Activated naive CD4-positive, alpha-beta T cell treated with anti-CD3 and anti-CD28 coated beads for 36 hours (primary cell): ENCODE results near the gene ITCH. TPM values are rescaled to one million over a fixed set of nuclear protein-coding genes. Genes with fewer than 3 reads are reported as not detected.

Experiments
- CTCF ChIA-PET: fragments of 350-600 bp; sonication (Branson Sonifier 250); formaldehyde crosslinking; loops from one replicate; lab custom pipeline; 2021; ENCODE audit warnings: antibody characterized with exemption; lab: Charles Lee
- DNase-seq: peaks from one replicate; pipeline ENCODE4 v3.0.0-alpha.2; 2020
- H3K27ac Mint-ChIP-seq: one replicate; pipeline ENCODE4 v1.8.0; 2021; ENCODE audit warnings: mild to moderate bottlenecking, mixed read lengths
- H3K27me3 Mint-ChIP-seq: one replicate; pipeline ENCODE4 v1.8.0; 2021; ENCODE audit warnings: low read depth, mixed read lengths
- H3K36me3 Mint-ChIP-seq: one replicate; pipeline ENCODE4 v1.8.0; 2021; ENCODE audit warnings: low read depth, mixed read lengths
- H3K4me1 Mint-ChIP-seq: one replicate; pipeline ENCODE4 v1.8.0; 2021; ENCODE audit warnings: low read depth, mixed read lengths
- H3K4me3 Mint-ChIP-seq: one replicate; pipeline ENCODE4 v1.8.0; 2021; ENCODE audit warnings: mild to moderate bottlenecking, moderate library complexity, mixed read lengths
- H3K9me3 Mint-ChIP-seq: one replicate; pipeline ENCODE4 v1.8.0; 2021; ENCODE audit warnings: mixed read lengths
- intact Hi-C: fragments of 100-400 bp; cut with micrococcal nuclease; formaldehyde crosslinking; loops from one replicate; pipeline ENCODE4 v1.15.1; 2023
- total RNA-seq, 2 experiments: library from RNA; stranded (reverse); gene quantifications; one replicate each; pipeline ENCODE4 v1.2.3, GENCODE V29; 2021

ITCH gene
- total RNA-seq, 2 experiments from 2014 or later: 35.3 to 40.0 TPM

DNA sequence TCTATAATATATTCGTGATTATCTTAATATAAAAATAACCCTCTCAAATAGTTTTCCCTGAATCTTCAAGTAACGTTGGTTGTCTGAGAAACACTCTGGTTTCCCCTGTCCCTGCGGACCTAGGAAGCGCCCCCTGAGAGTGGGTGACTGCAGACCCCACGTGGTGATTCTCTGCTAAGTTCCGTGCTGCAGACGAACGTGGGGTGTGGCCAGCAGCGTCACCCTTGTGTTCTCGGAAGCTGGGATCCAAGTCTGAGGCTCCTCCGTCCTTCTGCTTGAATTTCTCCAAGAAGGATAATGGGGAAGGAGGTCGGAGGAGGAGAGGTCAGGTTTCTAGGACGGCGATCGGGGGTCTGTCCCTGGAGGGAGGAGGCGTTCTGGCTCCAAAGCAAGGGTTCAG lies 178.8 kb downstream of the ITCH start:
- CTCF ChIA-PET: interaction anchor here (0.6 kb wide), 1 partner anchor 139 kb away, joined by 5 read pairs; no protein-coding TSS in a partner anchor
- peaks cover 22% of the 10 kb centered on the region for H3K4me1 Mint-ChIP-seq
- H3K9me3 Mint-ChIP-seq: no peaks in the 10 kb centered on the region
- intact Hi-C loops: loop anchor here (5.0 kb wide), 1 partner anchor 280 kb away; no protein-coding TSS in a partner anchor
- no peak overlapping the region for H3K4me3 Mint-ChIP-seq
- H3K27me3 Mint-ChIP-seq: no peaks in the 10 kb centered on the region
- no peak for DNase-seq
- peaks cover 13% of the 10 kb centered on the region for H3K36me3 Mint-ChIP-seq
- peak overlapping the region; percentile 73 for H3K27ac Mint-ChIP-seq

GRCh38 chr20:34542439-34542838 lies 179.4 kb downstream of the ITCH start:
- Mint-ChIP-seq H3K4me1 (peaks cover 22% of the 10 kb centered on the region), H3K27ac (no peak overlapping the region), H3K9me3 (no peaks in the 10 kb centered on the region), H3K36me3 (peaks cover 11% of the 10 kb centered on the region), H3K27me3 (no peaks in the 10 kb centered on the region), H3K4me3 (no peak overlapping the region)
- intact Hi-C loops: loop anchor here (5.0 kb wide), 1 partner anchor 280 kb away; no protein-coding TSS in a partner anchor
- DNase-seq: no peak
- CTCF ChIA-PET: interaction anchor here (0.6 to 0.9 kb wide), 2 partner anchors 140 to 163 kb away, joined by 3 to 5 read pairs; no protein-coding TSS in a partner anchor

GRCh38 chr20:34543463-34544056 lies 180.5 kb downstream of the ITCH start:
- Mint-ChIP-seq H3K27me3 (no peaks in the 10 kb centered on the region), H3K9me3 (no peaks in the 10 kb centered on the region), H3K27ac (no peak overlapping the region), H3K4me1 (peaks cover 22% of the 10 kb centered on the region), H3K36me3 (peaks cover 11% of the 10 kb centered on the region), H3K4me3 (no peak overlapping the region)
- DNase-seq: no peak
- intact Hi-C loops: loop anchor here (2.0 to 5.0 kb wide), 2 partner anchors 15 to 279 kb away; partner anchors contain the start of gene MAP1LC3A
- CTCF ChIA-PET: interaction anchor here (0.6 to 1.4 kb wide), 4 partner anchors 18 to 162 kb away, joined by 3 to 4 read pairs (median 3); no protein-coding TSS in a partner anchor

- Mint-ChIP-seq H3K4me1 (peaks cover 22% of the 10 kb centered on the region), H3K27me3 (no peaks in the 10 kb centered on the region), H3K36me3 (peaks cover 11% of the 10 kb centered on the region), H3K27ac (no peak overlapping the region), H3K9me3 (no peaks in the 10 kb centered on the region), H3K4me3 (peak overlapping the region; percentile 41)
- DNase-seq: peak; percentile 51
- intact Hi-C loops: loop anchor here (2.0 to 5.0 kb wide), 2 partner anchors 15 to 278 kb away; partner anchors contain the start of gene MAP1LC3A
- CTCF ChIA-PET: interaction anchor here (0.6 to 1.4 kb wide), 7 partner anchors 14 to 225 kb away, joined by 3 to 5 read pairs (median 3); partner anchors contain the start of gene DYNLRB1
Observed at GRCh38 chr20:34544109-34544796, 181.2 kb downstream of the ITCH start.

DNA sequence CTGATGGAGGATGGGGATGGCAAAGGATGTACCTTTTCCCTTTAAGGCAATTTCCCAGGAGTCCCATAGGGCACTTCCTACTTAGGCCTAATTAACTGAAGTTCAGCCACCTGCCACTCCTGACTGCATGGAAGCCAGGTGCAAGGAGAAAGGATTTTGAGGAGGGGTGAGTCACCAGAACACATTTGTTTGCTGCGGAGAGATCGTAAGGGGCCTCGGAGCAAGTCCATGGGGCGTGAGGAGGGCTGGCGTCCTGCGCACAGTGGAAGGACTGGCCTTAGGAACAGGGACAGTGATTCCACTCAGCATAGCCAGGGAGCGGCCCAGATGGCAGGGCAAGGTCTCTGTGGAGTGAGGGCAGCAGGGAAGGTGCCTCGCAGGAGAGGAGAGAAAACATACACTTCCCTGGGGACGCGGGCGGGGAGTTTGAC lies 183.7 kb downstream of the ITCH start:
- no peaks in the 10 kb centered on the region for H3K27me3 Mint-ChIP-seq
- no peak overlapping the region for H3K4me3 Mint-ChIP-seq
- intact Hi-C loops: no loop called here
- DNase-seq: no peak
- peaks cover 15% of the 10 kb centered on the region for H3K4me1 Mint-ChIP-seq
- no peaks in the 10 kb centered on the region for H3K36me3 Mint-ChIP-seq
- CTCF ChIA-PET: no interaction called here
- no peaks in the 10 kb centered on the region for H3K9me3 Mint-ChIP-seq
- H3K27ac Mint-ChIP-seq: peak overlapping the region; percentile 8

DNA sequence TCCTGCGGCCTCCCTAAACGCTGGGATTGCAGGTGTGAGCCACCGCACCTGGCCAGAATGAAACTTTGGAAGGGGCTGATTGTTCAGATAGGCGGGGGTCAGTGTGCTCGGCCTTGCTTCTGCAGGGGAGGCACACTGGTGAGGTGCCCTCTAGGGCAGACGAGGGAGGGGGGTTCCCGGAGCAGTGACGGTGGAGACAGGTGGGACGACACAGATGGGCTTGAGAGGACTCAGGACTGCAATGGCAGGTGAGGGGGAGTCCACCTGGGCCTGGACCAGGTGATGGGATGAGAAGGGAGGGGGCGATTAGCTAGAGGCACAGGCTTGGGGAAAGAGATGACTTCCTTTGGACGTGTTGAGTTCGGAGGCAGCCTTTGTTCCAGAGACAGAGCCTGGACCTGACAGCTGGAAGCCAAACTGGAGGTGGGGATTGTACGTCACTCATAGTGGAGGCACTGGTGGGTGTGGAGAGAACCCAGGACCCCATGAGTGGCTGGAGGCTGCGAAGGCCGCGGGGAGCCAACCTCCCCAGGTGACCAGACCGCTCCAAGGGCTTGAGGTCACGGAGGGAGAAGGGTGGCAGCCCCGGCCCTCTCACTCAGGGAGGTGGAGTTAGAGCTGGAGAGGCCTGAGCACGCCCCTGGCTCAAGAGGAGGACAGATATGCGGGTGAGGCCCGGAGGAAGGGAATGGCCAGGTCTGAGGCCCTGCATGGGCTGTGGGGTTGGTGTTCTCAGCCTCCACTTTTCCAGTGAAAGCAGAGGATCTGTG lies 185.0 kb downstream of the ITCH start:
- no peaks in the 10 kb centered on the region for H3K27me3 Mint-ChIP-seq
- H3K9me3 Mint-ChIP-seq: no peaks in the 10 kb centered on the region
- peaks cover 14% of the 10 kb centered on the region for H3K4me1 Mint-ChIP-seq
- CTCF ChIA-PET: interaction anchor here (0.6 to 1.1 kb wide), 3 partner anchors 9 to 235 kb away, joined by 3 to 4 read pairs (median 3); no protein-coding TSS in a partner anchor
- no peak overlapping the region for H3K27ac Mint-ChIP-seq
- intact Hi-C loops: no loop called here
- H3K36me3 Mint-ChIP-seq: no peaks in the 10 kb centered on the region
- no peak for DNase-seq
- no peak overlapping the region for H3K4me3 Mint-ChIP-seq

DNA sequence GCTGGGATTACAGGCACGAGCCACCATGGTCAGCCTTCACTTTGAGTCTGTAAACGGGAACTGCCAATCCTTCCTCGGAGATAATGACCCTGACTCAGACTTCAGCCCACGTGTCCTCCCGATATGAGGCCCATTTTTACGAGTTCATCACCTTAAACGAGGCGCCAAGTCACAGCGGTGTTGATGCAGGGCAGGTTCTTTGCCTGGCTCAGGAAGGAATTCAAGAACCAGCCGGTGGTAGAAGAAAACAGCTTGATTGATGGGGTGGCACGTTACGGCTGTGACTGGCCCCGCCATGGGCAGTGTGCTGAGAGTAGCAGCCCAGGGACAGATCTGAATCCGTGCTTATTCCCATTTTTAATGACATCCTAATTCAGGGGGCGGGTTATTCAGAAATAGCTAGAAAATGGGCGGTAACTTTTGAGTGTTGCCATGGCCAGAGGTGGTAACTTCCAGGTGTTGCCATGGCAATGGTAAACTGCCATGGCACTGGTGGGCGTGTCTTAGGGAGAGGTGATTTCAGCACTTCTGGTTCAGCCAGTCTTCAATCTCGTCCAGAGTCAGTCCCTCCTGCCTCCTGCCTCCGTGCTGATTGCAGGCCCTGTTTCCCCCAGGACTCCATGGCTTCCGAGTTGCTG lies 186.3 kb downstream of the ITCH start:
- intact Hi-C loops: no loop called here
- no peak for DNase-seq
- Mint-ChIP-seq H3K4me1 (peaks cover 6% of the 10 kb centered on the region), H3K27me3 (no peaks in the 10 kb centered on the region), H3K4me3 (no peak overlapping the region), H3K36me3 (no peaks in the 10 kb centered on the region), H3K9me3 (no peaks in the 10 kb centered on the region), H3K27ac (no peak overlapping the region)
- CTCF ChIA-PET: interaction anchor here (1.1 kb wide), 1 partner anchor 11 kb away, joined by 4 read pairs; no protein-coding TSS in a partner anchor

DNA sequence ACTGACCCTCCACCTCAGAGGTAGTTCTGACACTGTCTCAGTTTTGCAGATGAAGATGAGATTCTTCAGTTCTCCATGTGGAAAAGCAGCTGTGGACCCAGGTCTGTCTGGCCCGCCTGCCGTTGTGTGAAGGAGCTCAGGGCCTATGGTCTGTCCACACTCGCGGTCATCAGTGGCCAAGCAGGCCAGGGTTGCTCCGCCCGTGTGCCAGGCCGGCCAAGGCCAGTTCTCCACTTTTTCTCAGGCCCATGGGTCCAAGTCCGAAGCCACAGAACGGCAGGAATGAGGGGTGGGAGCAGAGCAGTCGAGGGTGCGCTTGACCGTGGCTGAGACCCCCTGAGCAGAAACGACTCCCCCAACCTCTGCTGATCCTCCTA lies 186.8 kb downstream of the ITCH start:
- no peak overlapping the region for H3K27ac Mint-ChIP-seq
- no peak for DNase-seq
- H3K4me3 Mint-ChIP-seq: no peak overlapping the region
- no peaks in the 10 kb centered on the region for H3K9me3 Mint-ChIP-seq
- peaks cover 2% of the 10 kb centered on the region for H3K4me1 Mint-ChIP-seq
- no peaks in the 10 kb centered on the region for H3K27me3 Mint-ChIP-seq
- H3K36me3 Mint-ChIP-seq: no peaks in the 10 kb centered on the region
- intact Hi-C loops: no loop called here
- CTCF ChIA-PET: no interaction called here

- intact Hi-C loops: no loop called here
- no peaks in the 10 kb centered on the region for H3K27me3 Mint-ChIP-seq
- H3K4me1 Mint-ChIP-seq: peaks cover 4% of the 10 kb centered on the region
Observed at GRCh38 chr20:34552569-34552968, 189.5 kb downstream of the ITCH start.

GRCh38 chr20:34553366-34553867 lies 190.3 kb downstream of the ITCH start:
- intact Hi-C loops: no loop called here
- H3K9me3 Mint-ChIP-seq: no peaks in the 10 kb centered on the region
- no peak overlapping the region for H3K27ac Mint-ChIP-seq
- DNase-seq: no peak
- peaks cover 5% of the 10 kb centered on the region for H3K36me3 Mint-ChIP-seq
- H3K27me3 Mint-ChIP-seq: no peaks in the 10 kb centered on the region
- H3K4me1 Mint-ChIP-seq: peaks cover 11% of the 10 kb centered on the region
- CTCF ChIA-PET: interaction anchor here (1.0 kb wide), 1 partner anchor 13 kb away, joined by 3 read pairs; no protein-coding TSS in a partner anchor
- H3K4me3 Mint-ChIP-seq: no peak overlapping the region

More at GRCh38 chr20:34552569-34552968, 189.5 kb downstream of the ITCH start:
- CTCF ChIA-PET: interaction anchor here (1.0 kb wide), 1 partner anchor 13 kb away, joined by 3 read pairs; no protein-coding TSS in a partner anchor
- H3K27ac Mint-ChIP-seq: no peak overlapping the region
- H3K36me3 Mint-ChIP-seq: no peaks in the 10 kb centered on the region
- no peak overlapping the region for H3K4me3 Mint-ChIP-seq
- H3K9me3 Mint-ChIP-seq: no peaks in the 10 kb centered on the region
- no peak for DNase-seq

DNA sequence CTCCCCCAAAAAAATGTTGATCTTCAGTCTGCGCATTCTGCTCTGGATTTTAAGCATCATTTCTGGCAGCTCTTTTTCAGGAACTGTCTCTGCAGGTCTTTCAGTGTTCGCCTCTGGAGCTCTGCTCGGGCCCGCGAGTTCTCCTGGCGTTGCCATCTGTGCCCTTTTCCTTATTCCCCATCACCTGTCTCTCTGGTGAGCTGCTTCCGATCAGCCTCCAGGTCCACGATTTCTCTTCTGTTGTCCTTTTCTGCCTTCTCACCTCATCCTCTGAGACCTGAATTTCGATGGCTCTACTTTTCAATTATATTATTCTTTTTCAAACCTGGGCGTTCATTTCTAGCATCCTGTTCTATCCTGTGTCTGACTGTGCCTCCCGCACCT lies 194.9 kb downstream of the ITCH start:
- Mint-ChIP-seq H3K9me3 (no peaks in the 10 kb centered on the region), H3K36me3 (peaks cover 7% of the 10 kb centered on the region), H3K27me3 (no peaks in the 10 kb centered on the region), H3K4me3 (peak overlapping the region; percentile 81), H3K4me1 (peaks cover 11% of the 10 kb centered on the region), H3K27ac (peak overlapping the region; percentile 81)
- CTCF ChIA-PET: interaction anchor here (1.4 kb wide), 1 partner anchor 19 kb away, joined by 3 read pairs; no protein-coding TSS in a partner anchor
- intact Hi-C loops: loop anchor here (1.0 to 2.0 kb wide), 4 partner anchors 13 to 150 kb away; partner anchors contain the start of gene TP53INP2
- no peak for DNase-seq
